NCI-H510A treated with DMSO at 0.1 percent for 48 hours (cell line): Measurements from ENCODE around the gene GEN1.

Source experiments
- DNase-seq: peaks from one replicate; lab custom pipeline; 2025; lab: John Stamatoyannopoulos, UW

GEN1 gene

DNA sequence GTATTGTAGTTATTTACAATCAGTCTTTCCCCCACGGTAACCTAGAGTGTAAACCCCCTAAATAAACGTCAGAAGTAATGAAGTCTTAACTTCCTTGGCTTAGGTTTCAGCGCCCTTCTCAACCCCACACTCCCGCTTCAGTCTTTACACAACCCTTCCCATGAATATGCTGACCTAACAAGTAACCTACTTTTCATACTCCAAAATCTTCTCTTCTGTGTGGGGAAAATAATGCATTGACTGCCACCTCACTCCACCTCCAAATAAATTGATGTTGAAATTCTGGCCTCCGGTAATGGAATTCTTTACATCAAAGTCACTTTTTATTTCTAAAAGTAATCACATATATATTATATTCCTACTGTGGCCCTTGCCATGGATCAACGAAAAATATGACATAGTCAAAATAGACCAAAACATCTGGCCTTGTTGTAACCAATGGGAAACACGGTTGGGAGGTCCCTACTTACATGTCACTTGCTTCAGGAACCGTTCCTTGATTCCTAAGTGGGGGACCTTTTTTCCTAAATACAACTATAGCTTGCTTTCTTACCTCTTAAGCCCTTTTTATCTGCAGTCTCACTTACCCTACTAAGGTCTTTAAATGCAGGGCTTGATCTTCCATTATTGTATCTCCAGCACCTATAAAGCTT lies 961 bp downstream of the GEN1 start:
- no peak for DNase-seq

DNA sequence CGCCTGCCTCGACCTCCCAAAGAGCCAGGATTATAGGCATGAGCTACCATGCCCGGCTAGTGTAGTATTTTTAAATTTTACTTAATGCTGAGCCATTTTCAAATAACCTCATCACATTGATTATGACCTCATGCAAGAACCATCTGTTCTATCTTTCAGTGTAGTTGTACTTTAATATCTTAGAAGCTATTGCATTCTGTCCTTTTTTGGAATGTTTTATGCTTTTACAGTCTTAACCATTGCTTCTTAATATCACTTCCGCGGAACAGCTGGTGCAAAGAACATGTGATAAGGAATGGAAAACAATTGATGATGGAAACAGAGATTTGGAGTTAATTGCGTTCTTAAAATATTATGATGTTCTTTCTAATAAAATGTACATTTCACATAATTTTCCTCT lies 2.7 kb downstream of the GEN1 start:
- no peak for DNase-seq

DNA sequence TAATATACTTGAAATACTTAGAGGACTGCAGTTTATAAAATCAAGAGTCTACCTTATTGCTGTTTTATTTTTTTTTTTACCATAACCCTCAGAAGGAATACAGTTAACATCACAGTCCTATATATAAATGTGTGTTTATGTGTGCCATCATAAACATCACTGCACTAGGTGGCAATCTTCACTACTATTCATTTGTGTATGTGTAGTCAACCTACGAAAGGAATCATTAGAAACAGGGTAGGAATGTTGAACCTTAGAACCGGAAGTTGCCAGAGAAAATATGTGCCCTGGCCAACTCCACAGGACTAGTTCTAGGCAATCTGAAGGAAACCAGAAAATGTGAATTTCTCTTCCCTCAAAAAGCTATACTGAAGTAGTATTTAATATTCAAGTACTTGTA lies 3.4 kb downstream of the GEN1 start:
- DNase-seq = no peak

DNA sequence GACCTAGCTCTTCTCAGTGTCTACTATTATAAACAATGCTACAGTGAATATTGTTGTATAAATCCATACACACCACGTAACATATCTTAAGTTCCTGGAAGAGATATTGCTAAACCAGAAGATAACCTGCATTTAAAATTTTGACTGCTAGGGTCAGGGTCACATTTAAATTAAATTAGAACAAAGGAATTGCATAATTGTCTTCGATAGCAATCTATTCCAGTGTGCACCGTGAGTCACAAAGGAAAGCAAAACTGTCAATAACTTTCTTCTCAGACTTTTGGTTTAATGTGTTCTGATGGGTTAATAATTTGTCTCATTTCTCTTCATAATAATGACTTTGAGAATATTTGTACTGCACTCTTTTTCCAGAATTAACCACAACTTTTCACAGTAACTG lies 4.2 kb downstream of the GEN1 start:
- no peak for DNase-seq

DNA sequence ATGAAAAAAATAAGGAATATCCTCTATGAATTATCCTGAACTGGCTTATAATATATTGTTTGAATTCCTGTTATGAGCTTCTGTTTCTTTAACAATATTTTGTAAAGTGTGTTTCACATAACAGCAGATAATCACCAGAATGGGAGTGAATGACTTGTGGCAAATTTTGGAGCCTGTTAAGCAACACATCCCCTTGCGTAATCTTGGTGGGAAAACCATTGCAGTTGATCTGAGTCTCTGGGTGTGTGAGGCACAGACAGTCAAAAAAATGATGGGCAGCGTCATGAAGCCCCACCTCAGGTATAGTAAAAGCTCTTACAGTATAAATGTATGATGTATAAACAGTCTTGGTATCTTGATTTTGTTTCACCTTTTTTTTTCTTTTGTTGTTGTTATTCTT lies 5.9 kb downstream of the GEN1 start:
- no peak for DNase-seq

DNA sequence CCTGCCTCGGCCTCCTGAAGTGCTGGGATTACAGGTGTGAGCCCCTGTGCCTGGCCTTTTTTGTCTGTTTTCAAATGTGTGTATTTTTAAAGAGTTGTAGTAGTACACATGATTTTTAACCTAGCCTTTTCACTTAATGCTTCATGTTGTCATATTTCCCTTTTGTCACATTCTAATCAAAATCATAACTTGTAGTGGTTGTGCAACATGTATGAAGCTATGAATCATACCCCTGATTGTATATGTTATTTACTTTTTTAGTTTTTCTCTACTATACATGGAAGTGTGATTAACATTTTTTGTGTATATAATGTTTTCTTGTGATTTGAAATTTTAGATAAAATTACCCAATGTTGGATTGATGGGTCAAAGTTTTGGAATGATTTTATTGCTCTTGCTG lies 8.5 kb downstream of the GEN1 start:
- DNase-seq = no peak

DNA sequence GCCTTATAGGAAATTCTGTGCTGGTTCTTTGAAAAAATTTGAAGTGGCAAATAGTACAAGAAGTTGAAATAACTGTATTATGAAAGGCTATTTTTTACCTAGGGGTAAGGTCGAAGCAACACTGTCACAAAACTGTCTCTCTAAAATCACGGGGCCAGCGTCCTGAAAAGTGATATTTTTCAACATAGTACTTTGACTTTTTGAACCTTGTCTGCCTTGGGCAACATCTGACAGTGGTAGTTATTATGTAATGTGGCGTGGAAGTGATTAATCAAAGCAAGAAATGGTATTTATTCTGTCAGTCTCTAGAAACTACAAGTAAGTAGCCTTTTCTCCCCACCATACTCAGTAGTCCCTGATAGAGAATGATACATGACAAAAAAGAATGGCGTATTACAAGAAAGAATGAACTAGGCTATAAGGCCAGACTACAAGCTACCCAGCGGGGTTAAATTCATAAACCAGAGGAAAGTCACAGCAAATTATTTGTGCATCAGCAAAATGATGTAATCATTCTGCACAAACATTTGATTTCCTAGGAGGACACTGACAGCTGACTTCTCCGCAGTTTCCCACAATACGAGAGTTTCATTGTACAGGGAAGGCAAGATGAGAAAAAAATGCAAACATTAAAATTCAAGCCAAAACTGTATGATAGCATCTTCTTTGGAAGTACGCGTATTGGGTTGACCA lies 9.8 kb downstream of the GEN1 start:
- DNase-seq = no peak

DNA sequence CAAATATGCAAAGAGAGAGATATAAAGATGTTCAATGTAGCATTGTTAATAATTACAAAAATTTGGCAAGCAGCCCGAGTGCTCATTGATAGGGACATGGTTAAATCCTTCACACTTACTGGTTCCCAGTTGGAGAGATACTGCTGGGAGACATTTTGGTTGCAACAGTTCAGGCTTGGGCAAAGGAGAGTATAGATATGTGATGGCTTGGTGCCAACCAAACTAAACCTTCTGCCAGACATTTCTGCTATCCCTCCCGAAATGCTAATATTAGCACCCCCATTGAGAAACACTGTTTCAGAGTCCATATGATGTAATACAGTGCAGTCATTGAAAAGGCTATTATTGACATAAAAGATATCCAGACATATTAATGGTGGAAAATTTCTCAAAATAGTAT lies 11.5 kb downstream of the GEN1 start:
- no peak for DNase-seq

DNA sequence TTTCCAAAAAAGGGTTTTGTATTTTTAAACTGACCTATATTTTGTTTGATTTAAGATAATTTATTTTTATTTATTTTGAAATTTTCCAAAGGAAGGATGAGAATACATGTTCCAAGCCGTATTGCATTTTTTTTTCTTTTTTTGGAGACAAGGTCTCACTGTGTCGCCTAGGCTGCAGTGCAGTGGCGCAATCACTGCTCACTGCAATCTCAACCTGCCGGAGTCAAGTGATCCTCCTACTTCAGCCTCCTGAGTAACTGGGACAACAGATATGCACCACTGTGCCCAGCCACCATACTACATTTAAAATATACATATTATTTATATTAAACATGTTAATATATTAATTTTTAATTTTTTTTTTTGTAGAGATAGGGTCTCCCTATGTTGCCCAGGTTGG lies 15.0 kb downstream of the GEN1 start:
- DNase-seq = no peak

DNA sequence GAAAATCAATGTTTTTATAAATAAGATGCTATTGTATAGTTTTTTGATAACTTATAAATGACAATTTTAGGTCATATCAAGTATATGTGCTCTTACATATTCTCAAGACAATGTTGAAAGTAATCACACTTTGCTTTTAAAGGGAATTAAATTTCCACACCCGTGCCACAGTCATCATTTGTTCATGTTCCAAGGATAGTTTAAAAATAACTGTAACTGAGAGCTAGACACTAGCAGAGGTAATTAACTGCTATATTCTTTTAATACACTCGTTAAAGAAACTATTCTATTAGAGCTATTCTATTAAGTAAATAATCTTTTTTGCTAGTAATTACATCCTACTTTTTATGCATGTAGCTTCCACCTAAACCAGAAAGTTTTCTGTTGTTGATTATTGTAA lies 18.0 kb downstream of the GEN1 start:
- DNase-seq = no peak

DNA sequence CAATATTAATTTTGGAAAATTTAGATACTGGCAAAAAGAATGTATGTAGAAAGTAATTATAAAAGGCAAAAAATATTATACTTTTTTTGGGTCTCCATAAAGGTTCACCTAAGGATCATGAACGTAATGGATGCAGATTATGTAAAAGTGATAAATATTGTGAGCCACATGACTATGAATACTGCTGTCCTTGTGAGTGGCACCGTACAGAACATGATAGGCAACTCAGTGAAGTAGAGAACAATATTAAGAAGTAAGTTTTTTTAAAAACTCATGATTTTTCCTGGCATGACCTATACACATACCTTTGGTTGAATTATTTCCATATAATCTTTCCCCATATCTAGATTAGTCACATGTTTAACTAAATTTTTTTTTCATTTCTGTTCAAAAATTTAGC lies 18.6 kb downstream of the GEN1 start:
- DNase-seq = no peak

DNA sequence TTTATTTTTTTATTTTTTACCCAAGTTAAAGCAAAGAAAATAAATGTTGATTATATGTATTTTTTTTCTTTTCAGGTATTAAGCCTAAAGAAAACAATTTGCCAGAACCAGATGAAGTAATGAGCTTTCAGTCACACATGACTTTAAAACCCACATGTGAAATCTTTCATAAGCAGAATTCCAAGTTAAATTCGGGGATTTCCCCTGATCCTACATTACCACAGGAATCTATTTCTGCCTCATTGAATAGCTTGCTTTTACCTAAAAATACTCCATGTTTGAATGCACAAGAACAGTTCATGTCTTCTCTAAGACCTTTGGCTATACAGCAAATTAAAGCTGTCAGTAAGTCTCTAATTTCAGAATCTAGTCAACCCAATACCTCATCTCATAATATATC lies 26.6 kb downstream of the GEN1 start:
- no peak for DNase-seq

DNA sequence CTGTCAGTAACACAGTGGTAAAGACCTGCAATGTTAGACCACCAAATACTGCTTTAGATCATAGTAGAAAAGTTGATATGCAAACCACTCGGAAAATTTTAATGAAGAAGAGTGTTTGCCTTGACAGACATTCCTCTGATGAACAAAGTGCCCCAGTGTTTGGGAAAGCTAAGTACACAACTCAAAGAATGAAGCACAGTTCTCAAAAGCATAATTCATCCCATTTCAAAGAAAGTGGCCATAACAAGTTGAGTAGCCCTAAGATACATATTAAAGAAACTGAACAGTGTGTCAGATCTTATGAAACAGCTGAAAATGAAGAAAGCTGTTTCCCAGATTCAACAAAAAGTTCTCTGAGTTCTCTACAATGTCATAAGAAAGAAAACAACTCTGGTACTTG lies 27.5 kb downstream of the GEN1 start:
- no peak for DNase-seq

DNA sequence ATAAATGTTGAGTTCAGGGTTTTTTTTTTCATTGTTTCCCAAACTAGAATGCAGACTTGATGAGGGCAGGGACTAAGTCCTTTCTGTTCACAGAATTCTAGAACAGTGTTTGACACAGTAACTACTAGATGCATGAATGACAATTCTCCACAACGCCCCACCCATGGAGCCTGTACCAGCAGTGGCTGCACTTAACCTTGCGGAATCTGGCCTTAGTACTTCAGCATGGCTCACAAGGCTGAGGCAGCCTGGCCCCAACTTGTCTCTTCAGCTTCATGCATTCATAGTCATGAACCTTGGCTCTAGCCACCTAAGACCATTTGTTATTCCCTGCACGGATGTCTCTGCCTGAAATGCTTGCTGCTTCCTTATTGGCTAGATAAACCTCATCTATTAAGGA lies 32.8 kb downstream of the GEN1 start:
- no peak for DNase-seq

DNA sequence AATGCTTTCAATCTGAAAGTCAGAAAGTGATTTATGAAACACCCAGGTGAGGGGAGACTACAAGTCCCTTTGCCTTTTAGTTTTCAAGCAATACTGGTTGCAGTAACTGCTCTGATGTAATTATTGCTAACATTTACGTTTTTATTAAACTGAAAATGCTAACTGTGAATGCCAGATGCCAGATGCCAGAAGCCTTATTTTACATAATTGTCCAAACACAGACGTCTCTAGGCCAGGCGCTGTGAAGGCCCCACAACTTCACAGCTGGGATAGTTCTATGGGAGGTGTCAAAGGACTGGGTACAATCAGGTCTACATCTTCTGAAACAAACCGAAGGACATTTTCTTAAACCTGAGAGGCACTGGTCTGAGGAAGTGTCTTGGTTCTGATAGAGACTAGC lies 34.8 kb downstream of the GEN1 start:
- DNase-seq = no peak

DNA sequence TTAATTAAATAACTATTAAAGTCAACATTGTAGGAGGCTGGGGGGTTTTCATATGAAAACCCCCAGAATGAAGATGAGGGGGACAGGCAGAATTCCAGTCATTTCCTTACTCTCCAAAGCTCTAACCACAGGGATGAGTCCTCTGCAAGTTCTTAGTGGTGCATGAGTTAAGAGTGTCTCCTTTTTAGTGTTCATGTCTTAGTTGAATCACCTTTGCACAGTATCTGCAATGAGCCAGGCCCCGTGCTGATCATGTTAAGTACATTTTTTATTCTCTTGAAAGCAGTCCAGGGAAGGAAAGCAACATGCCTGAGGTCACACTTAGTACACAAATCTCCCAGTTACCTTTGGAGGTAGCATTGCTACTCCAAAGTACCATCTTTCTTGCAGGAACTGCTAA lies 36.6 kb downstream of the GEN1 start:
- no peak for DNase-seq

DNA sequence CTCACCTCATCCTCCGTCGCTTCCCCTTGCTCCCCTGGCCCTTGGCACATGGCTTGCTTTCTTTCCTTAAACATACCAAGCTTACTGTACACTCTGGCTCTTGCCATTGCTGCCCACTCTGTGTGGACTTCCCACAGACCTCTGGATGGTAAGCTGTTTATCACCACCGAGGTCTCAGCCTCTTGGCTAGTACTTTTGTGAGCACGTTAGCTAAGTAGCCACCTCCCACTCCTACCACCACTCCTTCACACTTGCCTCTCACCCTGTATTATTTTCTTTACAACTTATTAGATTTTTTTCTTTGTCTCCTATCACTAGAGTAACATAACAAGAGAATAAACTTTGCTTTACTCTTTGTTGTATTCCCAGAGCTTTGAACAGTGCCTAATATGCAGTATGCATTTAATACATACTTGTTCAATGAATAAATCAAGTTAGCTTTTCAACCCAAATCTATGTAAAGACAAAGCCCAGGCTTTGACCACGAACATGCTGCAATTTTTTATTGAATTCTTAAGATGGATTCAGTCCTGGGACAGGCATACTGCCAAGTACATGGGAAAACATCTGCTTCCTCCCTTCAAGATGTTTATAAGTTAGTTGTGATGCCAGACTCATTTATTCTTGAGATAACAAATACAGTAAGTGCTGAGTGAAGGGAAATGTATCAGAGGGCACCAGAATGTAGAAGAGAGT lies 37.3 kb downstream of the GEN1 start:
- no peak for DNase-seq

DNA sequence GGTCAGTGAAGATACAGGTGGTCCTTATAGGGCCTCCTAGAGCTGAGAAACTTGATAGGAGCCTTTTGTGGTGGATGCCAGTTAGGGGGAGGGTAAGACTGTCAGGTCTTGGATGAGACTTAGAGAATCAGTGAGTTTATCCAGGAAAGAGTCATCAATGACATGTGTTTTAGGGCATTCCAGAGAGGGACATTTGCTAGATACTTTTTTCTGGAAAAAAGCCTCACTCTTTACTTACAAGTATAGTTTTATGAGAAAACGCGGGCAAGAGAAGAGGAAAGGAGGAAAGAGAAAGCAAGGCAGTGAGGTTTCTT lies 37.8 kb downstream of the GEN1 start:
- no peak for DNase-seq

DNA sequence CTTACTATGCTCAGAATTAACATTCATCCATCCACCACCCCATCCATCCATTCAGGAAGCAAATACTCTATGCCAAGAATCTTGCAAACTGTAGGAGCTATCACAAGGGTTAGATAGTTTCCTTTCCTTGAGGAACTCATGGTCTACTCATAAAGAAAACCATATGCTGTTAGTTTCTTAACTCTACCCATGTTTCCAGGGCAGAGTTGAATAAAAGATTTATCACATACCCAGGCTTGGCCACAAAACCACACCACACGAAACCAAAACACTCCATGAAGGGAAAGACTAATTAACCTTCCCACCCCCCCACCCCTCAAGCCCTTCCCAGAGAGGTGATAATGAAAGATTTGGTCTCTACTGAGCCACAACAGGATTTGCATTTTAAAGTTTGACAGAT lies 38.6 kb downstream of the GEN1 start:
- no peak for DNase-seq

DNA sequence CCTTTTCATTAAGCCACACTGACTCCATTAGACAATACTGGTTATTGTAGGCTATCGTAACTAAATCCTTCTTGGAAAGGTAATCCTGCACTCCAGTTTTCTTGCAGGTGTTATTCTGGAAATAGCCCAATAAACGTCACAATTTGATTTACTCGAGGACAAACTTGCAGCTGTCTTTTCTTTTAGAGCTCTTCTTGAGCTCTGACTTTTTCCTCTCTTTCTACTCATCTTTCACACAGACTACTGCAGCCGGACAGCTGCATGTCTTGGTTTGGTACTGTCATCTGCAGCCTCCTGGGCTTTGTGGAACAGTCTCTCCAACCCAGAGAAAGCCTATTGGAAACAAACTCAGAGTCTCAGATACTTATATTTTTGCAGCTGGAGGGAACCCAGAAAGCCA lies 39.4 kb downstream of the GEN1 start:
- no peak for DNase-seq

DNA sequence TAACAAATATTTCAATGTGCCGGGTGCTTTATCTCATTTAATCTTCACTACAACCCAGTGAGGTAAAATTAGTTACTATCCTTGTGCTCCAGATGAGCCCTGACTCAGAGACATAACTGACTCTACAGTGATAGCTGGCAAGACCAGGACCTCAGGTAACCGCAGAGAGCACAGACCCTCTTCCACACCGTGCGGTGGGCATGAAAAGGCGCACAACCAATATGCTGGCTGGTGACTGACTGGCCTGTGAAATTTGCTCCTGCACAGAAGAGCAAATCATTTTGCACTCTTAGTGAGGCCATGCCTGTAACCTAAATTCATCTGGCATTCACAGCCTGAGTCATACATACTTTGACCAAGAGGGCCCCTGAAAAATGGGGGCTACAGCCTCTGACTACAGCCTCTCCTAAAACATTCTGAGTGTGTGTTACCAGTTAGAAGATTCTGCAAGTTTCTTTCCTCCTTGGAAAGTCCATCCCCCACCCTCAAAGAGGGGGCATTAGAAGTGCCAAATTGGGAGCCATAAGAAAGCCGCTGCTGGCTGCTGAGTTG lies 39.9 kb downstream of the GEN1 start:
- DNase-seq = no peak

DNA sequence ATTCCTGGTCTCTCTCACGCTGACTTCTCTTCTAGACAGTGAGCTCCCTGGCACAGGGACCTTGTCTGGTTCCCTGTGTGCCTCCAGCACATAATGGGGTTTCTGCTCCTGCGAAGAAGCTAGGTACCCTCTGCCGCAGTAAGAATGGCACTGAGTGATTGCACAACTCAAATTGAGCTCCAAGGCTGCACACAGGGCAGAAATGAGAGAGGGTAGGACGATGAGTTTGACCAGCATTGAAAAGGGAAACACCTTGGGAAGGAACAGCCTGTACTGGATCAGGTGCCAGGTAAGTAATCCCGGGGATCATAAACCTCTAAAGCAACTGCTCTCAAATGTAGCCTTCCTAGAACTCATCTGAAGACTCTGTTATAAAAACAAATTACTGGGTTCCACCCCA lies 41.4 kb downstream of the GEN1 start:
- DNase-seq = no peak

DNA sequence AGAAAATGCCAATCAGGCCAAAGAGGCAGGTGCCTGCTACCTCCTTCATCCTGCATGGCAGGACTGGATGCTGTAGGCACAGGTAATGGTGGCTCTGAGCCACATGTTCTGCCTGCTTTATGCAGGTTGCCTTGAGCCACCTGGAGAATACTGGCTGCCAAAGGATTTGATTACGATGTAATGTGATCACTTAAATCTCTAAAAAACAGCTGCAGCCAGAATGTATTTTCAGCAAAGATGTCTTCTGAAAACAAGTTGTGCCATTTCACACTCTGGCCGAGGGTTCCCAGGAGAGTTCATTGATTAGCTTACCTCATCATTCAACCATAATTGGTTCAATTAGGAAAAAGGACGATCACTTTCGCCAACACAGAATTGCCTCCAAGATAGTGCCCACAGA lies 44.4 kb downstream of the GEN1 start:
- no peak for DNase-seq
